ENCODE data around the gene TANC1.

DNA sequence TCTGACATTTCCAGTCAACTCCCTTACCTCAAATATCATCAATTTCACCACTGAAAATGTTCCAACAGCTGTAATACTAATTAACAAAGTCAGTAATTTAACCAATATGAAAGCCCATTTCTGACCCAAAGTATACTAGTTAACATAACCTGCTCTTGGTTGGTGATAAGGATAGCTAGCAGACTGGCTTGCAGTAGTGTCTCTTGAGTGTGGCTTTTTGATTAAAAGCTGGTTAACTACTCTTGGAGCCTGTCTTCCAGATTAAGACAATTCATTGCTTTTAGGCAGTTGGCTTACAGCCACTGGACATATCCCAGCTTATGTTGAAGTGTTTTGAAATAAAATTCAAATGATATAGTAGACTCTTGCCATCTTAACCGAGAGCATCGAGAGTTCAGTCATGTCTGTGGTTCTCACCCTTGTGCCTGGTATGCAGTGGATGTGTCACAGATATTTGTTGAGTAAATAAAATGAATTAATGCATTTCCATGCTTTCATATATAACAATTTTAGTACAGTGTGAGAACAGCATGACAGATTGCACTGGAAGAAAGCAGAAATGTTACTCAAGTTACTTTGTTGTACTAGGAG lies 158.1 kb downstream of the TANC1 start:
- TF ChIP-seq, protein P1, sequence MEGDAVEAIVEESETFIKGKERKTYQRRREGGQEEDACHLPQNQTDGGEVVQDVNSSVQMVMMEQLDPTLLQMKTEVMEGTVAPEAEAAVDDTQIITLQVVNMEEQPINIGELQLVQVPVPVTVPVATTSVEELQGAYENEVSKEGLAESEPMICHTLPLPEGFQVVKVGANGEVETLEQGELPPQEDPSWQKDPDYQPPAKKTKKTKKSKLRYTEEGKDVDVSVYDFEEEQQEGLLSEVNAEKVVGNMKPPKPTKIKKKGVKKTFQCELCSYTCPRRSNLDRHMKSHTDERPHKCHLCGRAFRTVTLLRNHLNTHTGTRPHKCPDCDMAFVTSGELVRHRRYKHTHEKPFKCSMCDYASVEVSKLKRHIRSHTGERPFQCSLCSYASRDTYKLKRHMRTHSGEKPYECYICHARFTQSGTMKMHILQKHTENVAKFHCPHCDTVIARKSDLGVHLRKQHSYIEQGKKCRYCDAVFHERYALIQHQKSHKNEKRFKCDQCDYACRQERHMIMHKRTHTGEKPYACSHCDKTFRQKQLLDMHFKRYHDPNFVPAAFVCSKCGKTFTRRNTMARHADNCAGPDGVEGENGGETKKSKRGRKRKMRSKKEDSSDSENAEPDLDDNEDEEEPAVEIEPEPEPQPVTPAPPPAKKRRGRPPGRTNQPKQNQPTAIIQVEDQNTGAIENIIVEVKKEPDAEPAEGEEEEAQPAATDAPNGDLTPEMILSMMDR (IDR thresholded peaks at IDR 0.05; ENCODE audit: extremely low read depth in 1 of 2, insufficient read depth in 1 of 2, low read depth in 1 of 2, low read length in 2 of 2), result no peak
- TF ChIP-seq, protein P2, sequence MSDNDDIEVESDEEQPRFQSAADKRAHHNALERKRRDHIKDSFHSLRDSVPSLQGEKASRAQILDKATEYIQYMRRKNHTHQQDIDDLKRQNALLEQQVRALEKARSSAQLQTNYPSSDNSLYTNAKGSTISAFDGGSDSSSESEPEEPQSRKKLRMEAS (IDR thresholded peaks at IDR 0.05; ENCODE audit: insufficient read depth, insufficient read length), result no peak
- TF ChIP-seq JUN (IDR thresholded peaks at IDR 0.05; ENCODE audit: borderline replicate concordance, insufficient read depth, insufficient read length, low read depth) (no peak), EZH2 (IDR thresholded peaks at IDR 0.05; ENCODE audit: borderline replicate concordance, low read depth, low read length, severe bottlenecking) (no peak), POLR2AphosphoS5 (IDR thresholded peaks at IDR 0.05; ENCODE audit: insufficient read depth, low read depth, low read length) (no peak), POLR2A (IDR thresholded peaks at IDR 0.05; ENCODE audit: low read depth, low read length) (no peak), GATA2 (IDR thresholded peaks at IDR 0.05; ENCODE audit: insufficient read depth, insufficient read length, low read depth, low read length) (no peak)
